ENCODE data around the gene HMCN2.

DNA sequence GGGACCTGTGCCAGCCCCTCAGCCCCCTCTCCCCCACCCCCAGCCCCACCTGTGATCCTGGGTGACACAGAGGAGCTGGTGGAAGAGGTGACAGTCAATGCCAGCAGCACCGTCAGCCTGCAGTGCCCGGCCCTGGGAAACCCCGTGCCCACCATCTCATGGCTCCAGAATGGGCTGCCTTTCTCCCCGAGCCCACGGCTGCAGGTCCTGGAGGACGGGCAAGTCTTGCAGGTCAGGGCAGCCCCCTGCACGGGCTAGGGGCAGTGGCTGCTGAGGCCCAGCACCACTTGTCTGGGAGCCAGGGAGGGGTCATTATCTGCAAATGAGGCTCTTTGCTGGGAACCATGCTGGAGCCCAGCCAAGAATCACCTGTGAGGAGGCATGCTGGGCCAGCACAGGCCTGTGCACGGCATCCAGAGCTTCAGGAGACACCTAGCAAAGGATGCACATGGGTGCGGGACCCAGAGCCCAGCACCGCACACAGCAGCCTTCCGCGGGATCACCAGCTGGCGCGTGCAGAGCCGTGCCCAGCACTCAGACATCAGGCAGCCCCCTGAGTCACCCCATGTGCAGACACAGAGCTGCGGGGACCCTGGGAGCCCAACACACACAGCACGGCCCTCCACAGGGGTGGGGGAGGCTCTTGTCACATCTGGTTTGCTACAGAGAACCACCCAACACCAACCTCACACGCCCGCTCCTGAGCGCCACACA, 117.2 kb downstream of the HMCN2 start:
- TF ChIP-seq, protein P1, sequence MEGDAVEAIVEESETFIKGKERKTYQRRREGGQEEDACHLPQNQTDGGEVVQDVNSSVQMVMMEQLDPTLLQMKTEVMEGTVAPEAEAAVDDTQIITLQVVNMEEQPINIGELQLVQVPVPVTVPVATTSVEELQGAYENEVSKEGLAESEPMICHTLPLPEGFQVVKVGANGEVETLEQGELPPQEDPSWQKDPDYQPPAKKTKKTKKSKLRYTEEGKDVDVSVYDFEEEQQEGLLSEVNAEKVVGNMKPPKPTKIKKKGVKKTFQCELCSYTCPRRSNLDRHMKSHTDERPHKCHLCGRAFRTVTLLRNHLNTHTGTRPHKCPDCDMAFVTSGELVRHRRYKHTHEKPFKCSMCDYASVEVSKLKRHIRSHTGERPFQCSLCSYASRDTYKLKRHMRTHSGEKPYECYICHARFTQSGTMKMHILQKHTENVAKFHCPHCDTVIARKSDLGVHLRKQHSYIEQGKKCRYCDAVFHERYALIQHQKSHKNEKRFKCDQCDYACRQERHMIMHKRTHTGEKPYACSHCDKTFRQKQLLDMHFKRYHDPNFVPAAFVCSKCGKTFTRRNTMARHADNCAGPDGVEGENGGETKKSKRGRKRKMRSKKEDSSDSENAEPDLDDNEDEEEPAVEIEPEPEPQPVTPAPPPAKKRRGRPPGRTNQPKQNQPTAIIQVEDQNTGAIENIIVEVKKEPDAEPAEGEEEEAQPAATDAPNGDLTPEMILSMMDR (IDR thresholded peaks at IDR 0.05; ENCODE audit: extremely low read depth in 1 of 2, insufficient read depth in 1 of 2, low read depth in 1 of 2, low read length in 2 of 2): no peak
- TF ChIP-seq MYC (IDR thresholded peaks at IDR 0.05; ENCODE audit: low read depth, low read length): no peak
